Spleen (tissue), 7 donors: ENCODE measurements around the gene FRMD4A.

Experiments
- CTCF ChIP-seq, 11 experiments: fragments of 200-600 bp in 7 of 11; fragments of 450-650 bp in 4 of 11; sonication (generic) in 4 of 11; IDR thresholded peaks in 8 of 11; conservative IDR thresholded peaks in 3 of 11; 1 replicate in 7 of 11; 2 replicates in 4 of 11; pipeline versions ENCODE4 v1.4.0 to v1.8.0; 2016 to 2021; ENCODE audit warnings: antibody characterized with exemption in 11 of 11, inconsistent platforms in 4 of 11, mild to moderate bottlenecking in 1 of 11
- POLR2AphosphoS5 ChIP-seq, 3 donors: sonication (generic); formaldehyde crosslinking; IDR thresholded peaks; one replicate each; pipeline ENCODE4 v1.5.1; 2017; ENCODE audit warnings: antibody characterized with exemption in 3 of 3
- donor health status: DM: no; HTN: no; CAD: no; lungs with moderate emphysema.
- donor health status: DM: no; HTN: no; CAD: no.
- donor health status: DM: no; HTN: no; CAD: no.

- TF ChIP-seq CTCF (IDR thresholded peaks at IDR 0.05 in 8 of 11, conservative IDR thresholded peaks at IDR 0.05 in 3 of 11) = no peak
- TF ChIP-seq POLR2AphosphoS5 (IDR thresholded peaks at IDR 0.05) = no peak
These were observed 478.8 kb downstream of the FRMD4A start for GRCh38 chr10:13851906-13852305.
